GM21737 (cell line): ENCODE data around the gene SLC16A4.
"Not testable (repeated sequence)": the region's sequence is repeated elsewhere in the genome, so short reads cannot be mapped to it uniquely, and the experiment has no call there.

ENCODE experiments used
- ATAC-seq: cut with Tn5 transposase; IDR thresholded peaks from one replicate; pipeline ENCODE4 v1.9.1; 2021; ENCODE audit warnings: mild to moderate bottlenecking, moderate library complexity; ENCODE audit not compliant: unreplicated experiment

The SLC16A4 gene

DNA sequence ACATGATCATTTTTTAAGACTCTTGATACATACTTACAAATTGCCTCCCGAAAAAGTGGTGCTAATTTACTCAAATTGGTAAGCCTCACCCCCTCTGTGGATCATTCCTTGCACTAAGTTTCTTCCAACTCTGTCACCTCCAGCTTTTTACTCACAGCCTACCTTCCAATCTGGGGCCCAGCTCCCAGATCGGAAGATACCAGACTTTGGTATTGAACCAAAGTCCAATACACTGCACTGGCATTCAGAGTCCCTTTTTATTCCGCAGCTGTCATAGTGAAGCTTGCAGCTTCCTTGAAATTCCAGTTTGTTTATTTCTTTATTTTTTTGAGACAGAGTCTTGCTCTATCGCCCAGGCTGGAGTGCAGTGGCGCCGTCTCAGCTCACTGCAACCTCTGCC lies 18.5 kb upstream of the SLC16A4 start:
- ATAC-seq: no peak

DNA sequence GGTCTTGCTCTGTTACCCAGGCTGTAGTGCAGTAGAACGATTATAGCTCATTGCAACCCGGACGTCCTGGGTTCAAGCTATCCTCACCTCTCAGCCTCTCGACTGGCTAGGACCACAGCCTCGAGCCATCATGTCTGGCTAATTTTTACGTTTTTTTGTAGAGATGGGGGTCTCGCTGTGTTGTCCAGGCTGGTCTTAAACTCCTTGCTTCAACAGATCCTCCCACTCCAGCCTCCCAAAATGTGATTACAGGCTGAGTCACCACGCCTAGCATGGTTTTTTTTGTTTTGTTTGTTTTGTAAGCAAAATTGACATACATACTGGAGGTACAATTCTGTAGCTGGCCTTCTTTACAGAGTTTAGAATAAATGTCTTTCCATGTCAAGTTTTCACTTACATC lies 17.7 kb upstream of the SLC16A4 start:
- no peak for ATAC-seq

DNA sequence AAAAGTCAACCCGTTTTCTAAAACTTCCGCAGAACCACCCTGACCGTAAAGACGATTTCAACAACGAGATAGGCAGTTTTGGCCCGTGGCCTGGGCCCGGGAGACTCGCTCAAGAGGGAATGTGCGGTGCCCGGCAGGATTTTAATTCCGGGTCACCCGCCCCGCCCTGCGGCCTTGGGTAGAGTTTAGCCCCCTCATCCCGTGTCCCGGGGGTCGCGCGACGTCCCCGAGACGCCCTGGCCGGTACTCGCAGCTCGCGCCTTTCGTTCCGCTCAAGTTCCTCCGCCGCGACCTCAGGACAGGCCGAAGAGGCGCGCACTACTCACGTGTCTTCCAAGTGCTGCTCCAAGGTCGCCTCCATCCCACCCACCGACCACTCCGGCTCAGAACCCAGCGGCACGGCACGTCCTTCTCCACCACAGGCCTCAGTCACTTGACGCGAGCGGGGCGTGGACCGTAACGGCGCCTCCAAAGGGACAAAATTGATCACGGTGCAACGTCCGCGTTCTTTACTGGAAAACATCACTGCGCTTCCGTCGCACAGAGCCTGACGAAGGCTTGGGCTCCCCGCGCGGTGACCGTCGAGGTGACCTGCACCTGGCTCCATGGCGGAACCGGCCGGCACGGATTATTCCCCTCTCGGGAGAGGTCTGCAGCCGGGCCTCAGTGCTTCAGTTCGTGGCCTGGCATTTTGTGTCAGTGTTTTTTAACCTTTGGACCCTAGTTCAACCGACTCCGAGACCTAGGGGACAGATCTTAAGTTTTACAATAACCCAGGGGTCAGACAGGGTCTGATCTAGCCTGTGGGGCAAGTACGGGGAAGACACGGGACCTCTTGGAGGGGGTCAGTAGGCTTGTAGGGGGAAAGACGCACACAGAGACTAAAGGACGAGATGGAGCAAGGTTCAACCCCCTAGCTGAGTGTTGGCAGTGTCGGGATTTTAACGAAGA lies 16.7 kb upstream of the SLC16A4 start, which contains the start of gene LAMTOR5:
Gene LAMTOR5, minus strand, starts transcription at position 435 of the 951 bp plus-strand sequence. Its CDS starts 74 bp downstream, at position 361.
- ATAC-seq: peak; percentile 73

DNA sequence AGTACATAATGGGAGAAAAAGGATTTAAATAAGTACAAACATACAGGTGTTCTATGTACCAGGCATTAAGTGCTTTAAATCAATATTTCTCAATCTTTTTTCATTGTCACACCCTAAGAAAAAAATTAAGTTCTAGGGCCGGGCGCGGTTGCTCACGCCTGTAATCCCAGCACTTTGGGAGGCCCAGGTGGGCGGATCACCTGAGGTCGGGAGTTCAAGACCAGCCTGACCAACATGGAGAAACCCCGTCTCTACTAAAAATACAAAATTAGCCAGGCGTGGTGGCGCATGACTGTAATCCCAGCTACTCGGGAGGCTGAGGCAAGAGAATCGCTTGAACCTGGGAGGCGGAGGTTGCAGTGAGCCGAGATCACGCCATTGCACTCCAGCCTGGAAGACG lies 15.6 kb upstream of the SLC16A4 start:
- not testable (repeated sequence) for ATAC-seq

DNA sequence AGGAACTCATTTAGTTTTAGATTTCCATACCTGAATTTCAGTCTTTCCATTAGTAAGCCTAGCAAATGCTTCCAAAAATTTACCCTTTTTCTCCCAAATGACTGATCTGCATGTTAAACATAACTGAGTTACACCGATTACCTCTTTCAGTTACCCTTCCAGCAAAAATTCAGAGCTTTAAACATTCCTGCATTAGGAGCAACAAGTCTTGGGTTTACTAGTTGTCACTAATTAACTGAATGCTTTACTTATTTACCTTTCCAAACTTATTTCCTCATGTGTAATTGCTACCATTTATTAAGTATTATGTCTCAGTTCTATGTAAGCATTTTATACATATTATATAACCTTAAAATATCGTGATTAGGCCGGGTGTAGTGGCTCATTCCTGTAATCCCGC lies 13.6 kb upstream of the SLC16A4 start:
- no peak for ATAC-seq

DNA sequence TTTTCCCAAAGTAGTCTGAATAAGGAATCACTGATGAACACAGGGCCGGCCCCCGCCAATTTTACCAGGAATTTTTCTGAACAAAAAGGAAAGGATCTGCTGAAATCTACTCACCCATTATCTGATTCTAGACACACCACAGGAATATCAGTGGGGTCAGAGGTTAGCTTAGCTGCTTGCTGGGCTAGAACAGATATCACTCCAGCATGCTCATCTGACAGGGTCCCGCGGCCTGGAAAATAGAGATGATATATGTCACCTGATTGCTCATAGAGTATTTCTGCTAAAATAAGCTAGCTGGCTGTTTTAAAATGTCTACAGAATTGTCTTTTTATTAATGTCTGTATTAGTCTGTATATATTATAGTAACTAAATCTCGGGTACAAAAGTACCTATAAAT lies 13.0 kb upstream of the SLC16A4 start:
- no peak for ATAC-seq

DNA sequence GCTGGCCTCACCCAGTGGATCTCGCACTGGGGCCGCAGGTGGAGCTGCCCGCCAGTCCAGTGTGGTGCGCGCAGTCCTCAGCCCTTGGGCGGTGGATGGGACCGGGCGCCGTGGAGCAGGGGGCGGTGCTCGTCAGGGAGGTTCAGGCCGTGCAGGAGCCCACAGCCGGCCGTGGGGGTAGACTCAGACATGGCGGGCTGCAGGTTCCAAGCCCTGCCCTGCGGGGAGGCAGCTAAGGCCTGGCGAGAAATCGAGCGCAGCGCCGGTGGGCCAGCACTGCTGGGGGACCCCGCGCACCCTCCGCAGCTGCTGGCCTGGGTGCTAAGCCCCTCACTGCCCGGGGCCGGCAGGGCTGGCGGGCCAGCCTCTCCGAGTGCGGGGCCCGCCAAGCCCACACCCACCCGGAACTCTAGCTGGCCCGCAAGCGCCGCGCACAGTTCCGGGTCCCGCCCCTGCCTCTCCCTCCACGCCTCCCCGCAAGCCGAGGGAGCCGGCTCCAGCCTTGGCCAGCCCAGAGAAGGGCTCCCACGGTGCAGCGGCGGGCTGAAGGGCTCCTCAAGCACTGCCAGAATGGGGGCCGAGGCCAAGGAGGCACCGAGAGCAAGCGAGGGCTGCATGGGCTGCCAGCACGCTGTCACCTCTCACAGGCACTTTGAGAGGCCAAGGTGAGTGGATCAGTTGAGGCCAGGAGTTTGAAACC lies 5.6 kb upstream of the SLC16A4 start:
- ATAC-seq: not testable (repeated sequence)

DNA sequence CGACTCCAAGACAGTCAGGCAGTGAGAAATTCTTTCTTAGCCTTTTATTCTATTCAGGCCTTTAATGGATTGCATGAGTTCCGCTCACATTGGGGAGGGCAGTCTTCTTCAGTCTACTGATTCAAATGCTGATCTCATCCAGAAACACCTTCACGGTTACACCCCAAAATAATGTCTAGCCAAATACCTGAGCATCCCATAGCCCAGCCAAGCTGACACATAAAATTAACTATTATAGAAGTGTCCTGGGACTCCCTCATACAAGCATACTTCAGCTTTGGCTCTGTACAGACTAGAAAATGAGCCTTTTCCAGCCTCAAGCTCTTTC lies 3.6 kb upstream of the SLC16A4 start:
- ATAC-seq: no peak

DNA sequence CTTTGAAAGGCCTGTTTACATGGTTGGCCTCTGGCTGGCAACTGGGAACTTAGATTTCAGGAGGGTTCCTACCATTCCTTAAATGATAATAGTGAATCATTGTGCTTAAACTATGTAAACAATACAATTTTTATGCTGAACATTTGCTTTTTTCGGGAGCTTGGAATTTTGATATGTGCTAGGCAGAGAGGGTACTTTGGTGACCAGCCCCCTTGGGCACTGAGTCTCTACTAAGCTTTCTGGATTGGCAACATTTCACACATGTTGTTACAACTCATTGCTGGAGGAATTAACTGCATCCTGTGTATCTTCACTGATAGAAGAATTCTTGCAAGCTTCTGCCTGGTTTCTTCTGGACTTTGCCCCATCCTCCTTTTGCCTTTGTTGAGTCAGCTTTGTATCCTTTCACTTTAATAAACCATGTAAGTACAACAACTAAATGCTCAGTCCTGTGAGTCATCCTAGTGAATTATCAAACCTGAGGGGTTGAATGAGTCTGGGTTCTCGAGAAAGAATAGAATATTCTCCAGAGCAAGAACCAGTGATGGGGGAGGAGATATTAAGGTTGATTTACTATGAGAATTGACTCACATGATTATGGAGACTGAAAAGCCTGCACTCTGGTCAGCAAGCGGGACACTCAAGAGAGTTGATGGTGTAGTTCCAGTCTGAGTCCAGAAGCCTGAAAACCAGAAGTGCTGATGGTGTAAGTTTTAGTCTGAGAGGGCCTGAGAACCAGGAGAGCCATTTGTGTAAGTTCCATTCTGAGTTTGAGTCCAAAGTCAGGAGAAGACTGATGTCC lies 3.1 kb upstream of the SLC16A4 start:
- ATAC-seq: no peak

DNA sequence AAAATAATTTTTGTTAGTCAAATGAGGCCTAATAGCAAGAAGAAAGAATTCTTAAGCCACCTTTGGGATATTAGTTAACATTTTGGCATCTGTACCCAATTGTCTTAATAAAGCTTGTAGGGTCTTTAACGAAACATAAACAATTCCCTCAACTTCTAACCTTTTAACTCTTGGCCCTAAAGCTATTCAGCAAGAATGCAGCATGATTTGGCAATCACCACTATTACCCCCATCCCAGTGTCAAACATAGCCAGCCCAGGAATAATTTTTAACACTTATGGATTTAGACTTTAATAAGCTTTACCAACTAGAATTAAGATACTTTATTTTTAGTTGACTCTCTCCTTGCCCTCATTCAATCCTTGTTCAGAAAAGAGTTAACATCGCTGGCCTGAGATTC lies 2.5 kb upstream of the SLC16A4 start:
- ATAC-seq: no peak

DNA sequence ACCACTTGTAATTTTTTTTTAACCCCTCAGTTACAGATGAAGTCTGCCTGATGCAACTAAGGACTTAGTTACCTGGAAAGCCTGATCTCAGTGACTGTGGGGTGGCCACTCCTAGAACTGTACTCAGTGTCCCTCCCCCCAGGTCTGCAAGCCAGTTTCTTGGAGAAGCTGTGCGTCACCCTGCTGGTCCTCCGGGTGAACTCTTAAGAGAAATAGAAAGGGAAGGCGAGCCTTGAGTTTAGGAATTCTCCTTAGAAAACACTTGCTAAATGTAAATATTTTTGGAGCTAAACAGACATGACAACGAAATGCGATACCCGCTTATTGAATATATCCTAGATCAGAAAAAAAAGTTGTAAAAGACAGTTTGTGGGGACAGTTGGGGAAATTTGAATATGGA lies 730 bp downstream of the SLC16A4 start:
- no peak for ATAC-seq

DNA sequence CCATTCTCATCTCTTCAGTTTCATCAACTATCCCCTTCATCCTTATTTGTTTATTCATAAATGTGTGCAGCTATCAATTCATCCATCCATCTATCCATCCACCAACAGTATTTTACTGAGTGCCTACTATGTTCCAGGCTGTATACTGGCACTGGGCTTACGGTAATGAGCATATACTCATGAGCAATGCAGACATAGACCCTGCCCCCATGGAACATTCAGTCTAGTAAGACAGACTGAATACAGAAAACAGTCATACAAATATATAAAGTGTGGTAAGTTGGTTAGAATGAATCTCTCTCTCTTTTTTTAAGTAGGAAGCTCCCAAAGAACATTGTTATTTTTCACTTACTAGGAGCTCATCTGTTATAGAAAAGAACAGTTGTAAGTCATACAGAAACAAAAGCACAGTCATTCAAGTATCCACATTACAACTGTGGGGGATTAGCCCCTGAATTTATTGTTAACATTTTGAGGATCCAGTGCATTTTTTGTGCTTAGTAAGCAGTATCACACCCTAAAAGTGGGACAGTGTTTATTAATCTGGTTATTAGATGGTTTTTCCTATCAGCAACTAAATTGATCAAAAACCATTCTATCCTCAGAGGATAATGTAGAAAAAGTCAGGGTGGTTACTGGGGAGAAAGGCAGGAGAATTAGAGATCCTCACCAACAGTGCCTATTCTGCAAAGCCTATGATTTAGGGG lies 3.6 kb downstream of the SLC16A4 start:
- ATAC-seq: no peak

DNA sequence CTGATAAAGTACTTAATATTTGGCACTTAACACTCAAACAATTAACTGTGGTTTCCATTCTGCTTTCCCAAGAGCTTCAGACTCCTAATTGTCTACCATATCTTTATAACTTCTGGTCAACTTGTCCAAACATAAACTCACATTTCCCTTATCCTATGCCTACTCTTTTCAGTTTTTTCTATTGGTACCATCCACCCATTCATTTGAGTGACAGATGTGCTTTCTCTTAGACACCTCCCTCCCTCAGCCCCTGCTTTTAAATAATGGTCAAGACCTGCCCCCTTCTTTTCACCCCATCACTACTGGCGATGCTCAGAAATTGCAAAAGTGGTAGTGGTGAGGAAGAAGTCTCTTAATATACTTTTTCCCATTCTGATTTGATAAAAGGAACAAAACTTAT lies 5.5 kb downstream of the SLC16A4 start:
- no peak for ATAC-seq

DNA sequence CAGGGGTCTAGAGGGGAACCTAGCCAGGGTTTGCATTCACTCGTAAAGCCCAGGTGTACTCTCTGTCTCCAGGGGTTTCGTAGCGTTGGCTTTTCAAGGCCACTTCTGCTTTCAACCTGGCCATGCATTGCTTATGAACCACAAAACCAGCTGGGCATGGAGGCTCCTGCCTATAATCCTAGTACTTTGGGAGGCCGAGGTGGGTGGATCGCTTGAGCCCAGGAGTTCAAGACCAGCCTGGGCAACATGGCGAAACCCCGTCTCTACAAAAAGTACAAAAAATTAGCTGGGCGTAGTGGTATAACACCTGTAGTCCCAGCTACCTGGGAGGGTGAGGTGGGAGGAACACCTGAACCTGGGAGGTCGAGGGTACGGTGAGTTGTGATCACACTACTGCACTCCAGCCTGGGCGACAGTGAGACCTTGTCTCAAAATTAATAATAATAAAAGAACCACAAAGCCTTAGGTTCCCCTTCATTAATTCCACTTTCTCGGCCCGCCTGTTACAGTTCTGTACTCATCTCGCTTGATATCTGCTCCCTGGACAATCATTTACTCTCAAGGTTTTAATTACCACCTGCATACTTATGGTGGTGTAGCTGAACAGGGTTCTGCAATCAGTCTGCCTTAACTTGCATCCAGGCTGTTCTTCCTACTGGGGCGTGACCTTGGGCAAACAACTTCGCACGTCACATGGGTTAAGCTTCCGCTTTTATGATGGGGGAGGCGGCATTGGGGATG lies 6.1 kb downstream of the SLC16A4 start:
- ATAC-seq: peak; percentile 69

DNA sequence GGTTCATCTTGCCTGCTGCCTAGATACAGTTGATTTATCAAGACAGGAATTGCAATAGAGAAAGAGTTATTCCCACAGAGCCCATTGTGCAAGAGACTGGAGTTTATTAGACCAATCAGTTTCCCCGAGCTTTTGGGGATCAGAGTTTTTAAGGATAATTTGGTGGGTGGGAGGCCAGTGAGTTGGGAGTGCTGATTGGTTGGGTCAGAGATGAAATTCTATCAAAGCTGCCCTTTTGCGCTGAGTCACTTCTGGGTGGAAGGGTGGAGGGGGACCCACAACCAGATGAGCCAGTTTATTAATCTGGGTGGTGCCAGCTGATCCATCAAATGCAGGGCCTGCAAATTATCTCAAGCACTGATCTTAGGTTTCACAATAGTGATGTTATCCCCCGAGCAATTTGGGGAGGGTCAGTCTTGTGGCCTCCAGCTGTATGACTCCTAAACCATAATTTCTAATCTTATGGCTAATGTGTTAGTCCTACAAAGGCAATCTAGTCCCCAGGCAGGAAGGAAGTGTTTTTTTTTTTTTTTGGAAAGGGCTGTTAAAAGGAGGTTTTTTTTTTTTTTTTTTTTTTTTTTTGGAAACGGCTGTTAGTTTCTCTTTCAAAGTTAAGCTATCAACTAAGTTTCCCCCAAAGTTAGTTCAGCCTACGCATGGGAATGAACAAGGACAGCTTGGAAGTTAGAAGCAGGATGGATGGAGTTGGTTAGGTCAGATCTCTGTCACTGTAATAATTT lies 7.4 kb downstream of the SLC16A4 start:
- no peak for ATAC-seq

DNA sequence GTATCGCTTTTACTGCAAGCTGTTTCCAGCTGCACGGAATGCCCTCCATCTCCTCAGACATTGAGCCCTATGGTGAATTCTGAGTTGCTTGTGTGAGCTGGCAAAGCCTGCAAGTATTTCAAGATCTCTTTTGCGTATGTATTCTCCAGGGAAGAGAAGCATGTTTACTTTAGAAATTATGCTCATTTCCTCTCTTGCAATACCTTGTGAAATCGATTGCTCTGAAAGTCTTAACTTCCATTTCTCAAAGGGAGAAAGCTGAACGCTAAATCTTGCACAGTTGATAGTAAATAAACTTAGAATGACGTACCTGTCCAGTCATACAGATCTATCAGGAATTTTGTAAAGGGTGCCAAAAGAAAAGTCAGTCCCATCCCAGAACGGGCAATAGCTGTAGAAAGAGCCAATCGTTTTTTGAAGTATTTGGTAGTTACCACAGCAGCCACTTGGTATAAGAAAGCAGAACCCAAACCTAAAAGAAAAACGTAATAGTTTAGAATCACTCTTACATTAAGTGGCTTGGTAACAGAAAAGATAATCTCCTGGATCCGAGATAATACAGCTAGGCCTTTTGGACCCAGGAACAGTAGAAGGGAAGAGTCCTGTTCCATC lies 10.0 kb downstream of the SLC16A4 start:
- no peak for ATAC-seq

DNA sequence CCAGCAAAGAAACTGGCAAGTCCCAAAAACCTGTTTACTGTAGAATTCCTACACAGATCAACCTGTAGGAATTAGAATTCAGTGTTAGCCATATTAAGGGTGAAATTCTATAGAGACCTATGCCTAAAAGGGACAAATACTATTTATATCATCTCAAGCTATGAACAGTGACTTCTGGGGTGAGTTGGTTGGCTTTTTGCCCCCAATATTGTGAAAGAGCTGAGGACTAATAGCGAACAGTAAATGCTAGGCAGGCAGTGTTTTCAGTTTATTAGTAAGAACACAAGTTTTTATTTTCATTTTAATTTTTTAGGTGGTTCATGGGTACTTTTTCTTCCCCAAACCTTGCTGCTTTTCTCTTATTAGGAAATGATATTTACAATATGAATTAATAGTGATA lies 15.3 kb downstream of the SLC16A4 start:
- no peak for ATAC-seq

DNA sequence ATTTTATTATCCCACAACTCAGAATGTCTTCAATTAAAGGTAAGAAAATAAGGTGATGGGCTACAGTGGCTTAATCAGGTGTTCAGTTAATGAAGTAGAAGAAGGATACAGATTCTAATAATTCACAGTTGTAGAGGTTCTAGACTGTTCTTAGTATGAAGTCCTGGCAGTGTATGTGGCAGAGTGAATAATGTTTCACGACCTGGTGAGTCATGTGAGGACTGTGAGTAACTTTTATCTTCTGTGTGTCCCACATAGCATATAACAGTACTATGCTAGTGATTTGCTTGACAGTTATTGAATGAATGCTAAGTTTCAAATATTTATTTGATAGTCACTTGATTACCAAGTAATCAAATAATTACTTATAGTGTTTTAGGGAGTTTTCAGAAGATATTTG lies 20.0 kb downstream of the SLC16A4 start:
- no peak for ATAC-seq

DNA sequence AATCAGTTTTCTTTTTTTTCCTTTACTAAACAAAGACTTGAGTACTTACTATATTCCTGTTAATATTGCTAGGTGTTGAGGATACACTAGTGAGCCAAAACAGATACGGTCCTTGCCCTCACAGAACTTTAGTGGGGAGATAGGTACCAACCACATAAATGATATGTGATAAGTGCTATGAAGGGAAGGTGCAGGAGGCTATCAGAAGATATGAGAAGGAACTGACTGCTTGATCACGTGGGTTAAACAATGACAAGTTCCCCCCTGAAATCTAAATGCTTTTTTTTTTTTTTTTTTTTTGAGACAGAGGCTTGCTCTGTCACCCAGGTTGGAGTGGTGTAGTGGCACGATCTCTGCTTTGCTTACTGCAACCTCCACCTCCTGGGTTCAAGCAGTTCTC lies 26.6 kb downstream of the SLC16A4 start:
- no peak for ATAC-seq
